ENCODE measurements around the gene NTM.

The NTM gene

DNA sequence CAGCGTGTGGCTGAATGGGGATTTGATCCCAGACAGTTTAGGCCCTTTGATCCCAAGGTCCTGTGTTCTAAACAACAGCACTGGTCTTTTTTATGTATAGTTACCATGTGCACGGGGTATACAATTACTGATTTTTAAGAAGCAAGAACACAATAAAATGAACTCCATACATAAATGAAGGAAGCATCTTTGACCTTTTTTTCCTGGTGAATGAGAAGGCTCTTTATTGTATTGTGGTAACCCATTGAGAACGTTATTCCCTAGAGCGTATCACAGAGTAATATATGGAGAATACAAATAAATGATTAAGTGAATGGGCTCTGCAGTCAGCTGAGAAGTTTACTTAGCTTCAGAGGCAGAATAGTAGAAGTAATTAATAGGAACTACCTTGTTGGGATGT lies 563.6 kb downstream of the NTM start:
- no peaks in the 10 kb centered on the region for H3K36me3 ChIP-seq (ENCODE audit: insufficient read depth, low read length)
- H3K27ac ChIP-seq, result no peak overlapping the region
- TF ChIP-seq FOXP2 (optimal IDR thresholded peaks at IDR 0.05; ENCODE audit: control extremely low read depth, extremely low read length, insufficient read depth) (no peak), POLR2AphosphoS5 (IDR thresholded peaks at IDR 0.05; ENCODE audit: borderline replicate concordance, low read depth, low read length) (no peak), EZH2 (IDR thresholded peaks at IDR 0.05) (no peak)
- DNase-seq (ENCODE audit: low read depth, low spot score), result no peak
- H3K9ac ChIP-seq (ENCODE audit: insufficient read length), result no peak overlapping the region
- no peak overlapping the region for H3K4me3 ChIP-seq
- no peaks in the 10 kb centered on the region for H3K9me3 ChIP-seq (ENCODE audit: low read depth, low read length)

DNA sequence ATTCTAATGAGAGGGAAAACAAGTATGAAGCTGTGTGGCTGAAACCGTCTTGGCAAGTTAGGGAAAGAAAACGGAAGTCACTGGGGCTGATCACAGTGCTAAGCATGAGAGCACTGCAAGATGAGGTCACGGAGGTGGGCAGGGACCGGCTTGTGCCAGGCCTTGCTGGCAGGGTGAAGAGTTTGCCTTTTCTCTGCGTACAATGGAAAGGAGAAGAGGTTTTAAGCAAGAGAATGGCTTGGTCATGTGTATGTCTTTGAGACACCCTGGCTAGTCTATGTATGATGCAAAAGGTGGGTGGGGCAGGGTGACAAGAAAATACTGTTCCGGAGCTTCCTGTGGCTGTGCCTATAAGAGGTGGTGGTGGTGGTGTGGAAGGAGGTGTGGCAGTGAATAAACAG lies 567.9 kb downstream of the NTM start:
- no peak overlapping the region for H3K4me3 ChIP-seq
- no peaks in the 10 kb centered on the region for H3K36me3 ChIP-seq (ENCODE audit: insufficient read depth, low read length)
- no peak overlapping the region for H3K9ac ChIP-seq (ENCODE audit: insufficient read length)
- H3K27ac ChIP-seq, result no peak overlapping the region
- H3K9me3 ChIP-seq (ENCODE audit: low read depth, low read length), result no peaks in the 10 kb centered on the region
- TF ChIP-seq FOXP2 (optimal IDR thresholded peaks at IDR 0.05; ENCODE audit: control extremely low read depth, extremely low read length, insufficient read depth) (no peak), EZH2 (IDR thresholded peaks at IDR 0.05) (no peak), POLR2AphosphoS5 (IDR thresholded peaks at IDR 0.05; ENCODE audit: borderline replicate concordance, low read depth, low read length) (no peak)
- no peak for DNase-seq (ENCODE audit: low read depth, low spot score)

DNA sequence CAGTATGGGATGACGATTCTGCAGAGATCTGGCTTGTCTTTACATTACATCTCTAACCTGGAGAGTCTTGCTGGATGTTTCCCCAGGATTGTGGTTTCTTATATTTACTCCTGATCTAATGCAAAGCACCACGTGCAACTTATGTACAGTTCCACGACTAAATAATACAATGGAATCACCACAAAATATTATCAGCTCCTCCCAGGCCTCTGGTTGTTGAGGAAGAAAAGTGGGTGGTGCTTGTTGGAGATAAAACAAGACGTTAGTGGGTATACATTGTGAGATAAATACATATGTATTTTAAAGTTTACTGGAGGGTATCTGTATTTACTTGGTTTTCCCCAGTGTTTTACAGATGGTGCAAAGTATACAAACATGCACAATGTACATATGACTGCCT lies 569.7 kb downstream of the NTM start:
- Histone ChIP-seq H3K9me3 (ENCODE audit: low read depth, low read length) (no peaks in the 10 kb centered on the region), H3K4me3 (no peak overlapping the region), H3K27ac (no peak overlapping the region), H3K36me3 (ENCODE audit: insufficient read depth, low read length) (no peaks in the 10 kb centered on the region), H3K9ac (ENCODE audit: insufficient read length) (no peak overlapping the region)
- no peak for DNase-seq (ENCODE audit: low read depth, low spot score)
- no peak for TF ChIP-seq EZH2 (IDR thresholded peaks at IDR 0.05)
- no peak for TF ChIP-seq FOXP2 (optimal IDR thresholded peaks at IDR 0.05; ENCODE audit: control extremely low read depth, extremely low read length, insufficient read depth)
- no peak for TF ChIP-seq POLR2AphosphoS5 (IDR thresholded peaks at IDR 0.05; ENCODE audit: borderline replicate concordance, low read depth, low read length)

DNA sequence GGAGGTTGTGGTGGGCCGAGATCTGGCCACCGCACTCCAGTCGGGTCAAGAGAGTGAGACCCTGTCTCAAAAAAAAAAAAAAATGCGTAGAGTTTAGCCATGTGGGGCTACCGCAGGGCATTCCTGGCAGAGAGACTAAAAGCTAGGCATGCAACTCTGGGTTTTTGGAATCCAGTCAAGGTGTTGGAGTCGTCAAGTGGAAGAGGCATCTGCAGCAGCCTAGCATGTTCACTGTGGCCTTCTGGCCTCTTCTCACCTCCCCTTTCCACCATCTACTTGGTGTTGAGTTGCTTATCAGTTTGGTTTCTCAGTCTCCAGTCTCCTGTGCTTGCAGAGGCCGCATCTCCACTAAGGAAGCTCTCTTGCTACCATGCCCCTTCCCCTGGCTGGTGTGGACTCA lies 572.5 kb downstream of the NTM start:
- H3K27ac ChIP-seq, result no peak overlapping the region
- no peak for DNase-seq (ENCODE audit: low read depth, low spot score)
- H3K4me3 ChIP-seq, result no peak overlapping the region
- H3K9ac ChIP-seq (ENCODE audit: insufficient read length), result no peak overlapping the region
- no peaks in the 10 kb centered on the region for H3K9me3 ChIP-seq (ENCODE audit: low read depth, low read length)
- H3K36me3 ChIP-seq (ENCODE audit: insufficient read depth, low read length), result no peaks in the 10 kb centered on the region
- TF ChIP-seq FOXP2 (optimal IDR thresholded peaks at IDR 0.05; ENCODE audit: control extremely low read depth, extremely low read length, insufficient read depth), result no peak
- TF ChIP-seq POLR2AphosphoS5 (IDR thresholded peaks at IDR 0.05; ENCODE audit: borderline replicate concordance, low read depth, low read length), result no peak
- no peak for TF ChIP-seq EZH2 (IDR thresholded peaks at IDR 0.05)

DNA sequence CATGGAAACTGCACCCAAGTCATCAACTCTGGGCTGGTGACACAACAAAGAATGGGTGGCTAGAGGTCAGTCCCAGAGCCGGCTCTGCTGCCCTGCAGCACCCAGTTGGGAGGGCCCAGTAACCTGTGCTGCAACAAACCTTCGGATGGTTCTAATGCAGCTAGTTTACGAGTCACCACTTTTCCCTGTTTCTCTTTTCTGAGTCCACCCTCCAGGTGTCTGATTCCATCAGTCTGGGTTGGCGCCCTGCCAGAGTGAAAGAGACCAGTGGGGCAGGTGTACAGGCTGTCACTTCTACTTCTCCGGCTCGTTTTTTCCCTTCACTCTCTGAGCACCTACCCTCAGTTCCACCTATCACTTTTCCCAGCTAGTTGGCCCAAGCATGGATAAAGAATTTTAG lies 572.9 kb downstream of the NTM start:
- Histone ChIP-seq H3K9me3 (ENCODE audit: low read depth, low read length) (no peaks in the 10 kb centered on the region), H3K9ac (ENCODE audit: insufficient read length) (no peak overlapping the region), H3K4me3 (no peak overlapping the region), H3K27ac (no peak overlapping the region), H3K36me3 (ENCODE audit: insufficient read depth, low read length) (no peaks in the 10 kb centered on the region)
- DNase-seq (ENCODE audit: low read depth, low spot score), result no peak
- no peak for TF ChIP-seq EZH2 (IDR thresholded peaks at IDR 0.05)
- TF ChIP-seq FOXP2 (optimal IDR thresholded peaks at IDR 0.05; ENCODE audit: control extremely low read depth, extremely low read length, insufficient read depth), result no peak
- no peak for TF ChIP-seq POLR2AphosphoS5 (IDR thresholded peaks at IDR 0.05; ENCODE audit: borderline replicate concordance, low read depth, low read length)

DNA sequence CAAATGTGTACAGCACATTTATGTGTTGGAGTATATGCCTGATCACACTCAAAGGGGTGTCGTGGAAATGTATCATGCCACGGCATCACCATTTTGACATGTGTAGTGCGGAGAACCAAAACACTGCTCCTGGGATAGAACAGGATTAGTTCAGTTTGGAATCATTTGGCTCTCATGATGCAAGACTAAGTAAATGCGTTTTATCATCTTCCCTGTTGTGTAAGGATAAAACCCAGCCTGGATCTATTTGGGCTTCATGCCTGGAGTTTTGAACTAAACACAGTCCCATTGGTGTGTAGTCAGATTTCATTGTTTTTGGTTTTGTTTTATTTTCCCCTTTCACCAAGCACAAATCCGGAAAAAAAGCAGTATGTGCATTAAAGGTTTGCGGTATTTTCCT lies 574.3 kb downstream of the NTM start:
- Histone ChIP-seq H3K36me3 (ENCODE audit: insufficient read depth, low read length) (no peaks in the 10 kb centered on the region), H3K4me3 (no peak overlapping the region), H3K9me3 (ENCODE audit: low read depth, low read length) (no peaks in the 10 kb centered on the region), H3K9ac (ENCODE audit: insufficient read length) (no peak overlapping the region), H3K27ac (no peak overlapping the region)
- no peak for DNase-seq (ENCODE audit: low read depth, low spot score)
- peak; percentile 8 for TF ChIP-seq EZH2 (IDR thresholded peaks at IDR 0.05)
- no peak for TF ChIP-seq POLR2AphosphoS5 (IDR thresholded peaks at IDR 0.05; ENCODE audit: borderline replicate concordance, low read depth, low read length)

DNA sequence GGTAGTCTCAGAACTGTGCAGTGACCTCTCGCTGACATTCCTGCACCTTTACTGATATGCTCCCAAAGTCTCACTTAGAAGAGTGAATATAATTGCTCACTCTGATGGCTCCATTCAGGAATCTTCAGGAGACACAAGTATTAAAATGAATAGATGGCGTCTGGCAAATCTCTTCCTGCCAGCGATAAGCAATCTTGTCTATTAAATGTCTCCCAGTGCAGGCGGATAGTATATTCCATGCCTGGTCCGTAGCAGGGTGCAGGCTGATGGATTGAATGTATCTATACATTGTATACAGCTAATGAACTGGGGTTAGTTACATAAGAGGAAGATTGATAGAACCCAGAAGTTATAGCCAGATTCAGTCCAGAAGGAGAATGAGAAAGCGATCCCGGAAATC lies 575.3 kb downstream of the NTM start:
- Histone ChIP-seq H3K4me3 (no peak overlapping the region), H3K9ac (ENCODE audit: insufficient read length) (no peak overlapping the region), H3K36me3 (ENCODE audit: insufficient read depth, low read length) (no peaks in the 10 kb centered on the region), H3K27ac (no peak overlapping the region), H3K9me3 (ENCODE audit: low read depth, low read length) (no peaks in the 10 kb centered on the region)
- TF ChIP-seq POLR2AphosphoS5 (IDR thresholded peaks at IDR 0.05; ENCODE audit: borderline replicate concordance, low read depth, low read length) (no peak), EZH2 (IDR thresholded peaks at IDR 0.05) (no peak), FOXP2 (optimal IDR thresholded peaks at IDR 0.05; ENCODE audit: control extremely low read depth, extremely low read length, insufficient read depth) (no peak)
- no peak for DNase-seq (ENCODE audit: low read depth, low spot score)

DNA sequence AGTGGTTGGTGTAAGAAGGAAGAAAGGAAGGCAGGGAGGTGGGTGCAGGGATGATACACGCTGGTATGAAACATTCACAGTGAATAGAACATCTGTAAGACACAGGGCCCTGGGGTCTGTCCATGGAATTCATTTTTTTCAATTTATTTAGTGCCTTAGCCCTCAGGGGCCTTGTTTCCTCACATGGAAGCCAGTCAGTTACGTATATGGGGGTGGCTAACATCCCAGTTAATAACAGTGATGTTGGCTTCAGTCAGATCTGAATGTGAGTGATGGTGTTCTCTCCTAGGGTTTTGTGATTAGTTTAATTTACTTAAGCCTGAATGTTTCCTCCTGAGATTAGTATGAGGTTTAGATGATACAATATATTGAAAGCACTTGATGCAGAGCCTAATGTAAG lies 577.1 kb downstream of the NTM start:
- TF ChIP-seq POLR2AphosphoS5 (IDR thresholded peaks at IDR 0.05; ENCODE audit: borderline replicate concordance, low read depth, low read length), result no peak
- no peak for TF ChIP-seq EZH2 (IDR thresholded peaks at IDR 0.05)
- no peak for TF ChIP-seq FOXP2 (optimal IDR thresholded peaks at IDR 0.05; ENCODE audit: control extremely low read depth, extremely low read length, insufficient read depth)
- no peak for DNase-seq (ENCODE audit: low read depth, low spot score)
- no peak overlapping the region for H3K4me3 ChIP-seq
- H3K9me3 ChIP-seq (ENCODE audit: low read depth, low read length), result no peaks in the 10 kb centered on the region
- no peaks in the 10 kb centered on the region for H3K36me3 ChIP-seq (ENCODE audit: insufficient read depth, low read length)
- H3K27ac ChIP-seq, result no peak overlapping the region
- H3K9ac ChIP-seq (ENCODE audit: insufficient read length), result no peak overlapping the region

DNA sequence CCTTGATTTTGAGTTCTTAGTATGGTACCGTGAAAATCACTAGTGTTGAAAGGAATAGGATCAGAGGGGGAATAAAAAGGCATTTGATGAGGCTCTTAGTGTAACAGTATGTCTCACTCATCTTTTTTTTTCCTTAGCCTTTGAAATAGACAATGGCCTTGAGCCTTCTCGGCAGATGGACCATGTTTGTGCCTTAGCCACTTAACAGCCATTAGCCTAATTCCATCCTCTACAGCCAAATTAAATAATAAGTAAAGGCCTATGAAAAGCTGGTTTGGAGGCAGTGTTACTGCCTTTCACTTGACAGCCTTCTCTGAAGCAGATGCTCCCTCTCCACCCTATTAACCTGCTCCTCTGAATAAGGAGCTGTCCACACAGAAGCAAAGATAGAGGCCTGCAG lies 580.7 kb downstream of the NTM start:
- TF ChIP-seq FOXP2 (optimal IDR thresholded peaks at IDR 0.05; ENCODE audit: control extremely low read depth, extremely low read length, insufficient read depth) (no peak), POLR2AphosphoS5 (IDR thresholded peaks at IDR 0.05; ENCODE audit: borderline replicate concordance, low read depth, low read length) (no peak), EZH2 (IDR thresholded peaks at IDR 0.05) (no peak)
- DNase-seq (ENCODE audit: low read depth, low spot score), result no peak
- no peaks in the 10 kb centered on the region for H3K9me3 ChIP-seq (ENCODE audit: low read depth, low read length)
- H3K4me3 ChIP-seq, result no peak overlapping the region
- no peaks in the 10 kb centered on the region for H3K36me3 ChIP-seq (ENCODE audit: insufficient read depth, low read length)
- no peak overlapping the region for H3K27ac ChIP-seq
- no peak overlapping the region for H3K9ac ChIP-seq (ENCODE audit: insufficient read length)
